Endothelial cell of umbilical vein (primary cell): ENCODE measurements around the gene RRP1B. TPM values are rescaled to one million over a fixed set of nuclear protein-coding genes. Genes with fewer than 3 reads are reported as not detected.

ENCODE experiments used
- BruUV-seq: library from RNA; stranded (reverse); fragments of 400-500 nt; replicated peaks from 2 replicates; lab custom pipeline; 2021; lab: Mats Ljungman, UMichigan
- CTCF ChIA-PET: fragments of 300-600, 350-600 bp; sonication (Branson Sonifier 250); formaldehyde crosslinking; loops from one replicate; lab custom pipeline; 2021; ENCODE audit warnings: antibody characterized with exemption, inconsistent platforms; lab: Charles Lee
- POLR2A ChIA-PET: fragments of 300-600, 350-600 bp; sonication (Branson Sonifier 250); formaldehyde crosslinking; loops from one replicate; lab custom pipeline; 2021; ENCODE audit warnings: antibody characterized with exemption, inconsistent platforms; lab: Charles Lee
- DNase-seq: peaks from one replicate; pipeline ENCODE4 v3.0.0-alpha.2; 2011; ENCODE audit warnings: low read depth, low spot score
- FAIRE-seq: peaks from 2 replicates; lab custom pipeline; 2011; peaks lifted over from hg19 to GRCh38; lab: Jason Lieb, UNC
- H2AFZ ChIP-seq: 2 replicates; pipeline ENCODE4 v1.6.0; 2012; ENCODE audit warnings: low read depth, low read length, control low read depth, inconsistent platforms
- H3K27ac ChIP-seq: 2 replicates; pipeline ENCODE4 v1.5.1; 2011; ENCODE audit warnings: low read depth, mild to moderate bottlenecking, control low read depth, low read length, moderate library complexity; ENCODE audit not compliant: insufficient read depth
- H3K27me3 ChIP-seq, 2 experiments: 2 replicates each; pipeline versions ENCODE4 v1.6.0 to v1.6.1; 2011; ENCODE audit warnings: low read length in 2 of 2, mixed read lengths in 1 of 2; ENCODE audit not compliant: control insufficient read depth in 2 of 2, insufficient read depth in 2 of 2
- H3K36me3 ChIP-seq, 2 experiments: 2 replicates in 1 of 2; 3 replicates in 1 of 2; pipeline ENCODE4 v1.5.1; 2011; ENCODE audit warnings: low read length in 2 of 2, mild to moderate bottlenecking in 1 of 2, moderate library complexity in 1 of 2; ENCODE audit not compliant: control insufficient read depth in 2 of 2, insufficient read depth in 2 of 2; ENCODE audit errors: extremely low read depth in 1 of 2
- H3K4me1 ChIP-seq: 3 replicates; pipeline ENCODE4 v1.5.1; 2011; ENCODE audit warnings: mild to moderate bottlenecking, low read length; ENCODE audit not compliant: control insufficient read depth, insufficient read depth; ENCODE audit errors: extremely low read depth
- H3K4me2 ChIP-seq: 2 replicates; pipeline ENCODE4 v1.6.1; 2011; ENCODE audit warnings: low read length, control low read depth, mixed read lengths; ENCODE audit not compliant: insufficient read depth
- H3K4me3 ChIP-seq, 3 experiments: fragments of 200-600 bp in 1 of 3; sonication (generic), shearing (Covaris generic) in 1 of 3; replicated peaks in 1 of 3; 2 replicates each; pipeline ENCODE4 v1.5.1; 2011 to 2016; ENCODE audit warnings: control low read depth in 3 of 3, low read length in 3 of 3, mild to moderate bottlenecking in 2 of 3, inconsistent platforms in 1 of 3, low read depth in 1 of 3, moderate library complexity in 1 of 3; ENCODE audit not compliant: insufficient read depth in 1 of 3
- H3K79me2 ChIP-seq: 2 replicates; pipeline ENCODE4 v1.6.0; 2012; ENCODE audit warnings: low read length, inconsistent platforms; ENCODE audit not compliant: control insufficient read depth, insufficient read depth
- H3K9ac ChIP-seq: replicated peaks from 2 replicates; pipeline ENCODE3; 2011; ENCODE audit warnings: low read length, control low read depth; ENCODE audit not compliant: insufficient read depth; ENCODE audit errors: extremely low read depth
- H3K9me1 ChIP-seq: replicated peaks from 3 replicates; pipeline ENCODE4 v1.6.0; 2011; ENCODE audit warnings: mild to moderate bottlenecking, low read length; ENCODE audit not compliant: control insufficient read depth, insufficient read depth; ENCODE audit errors: extremely low read depth
- H3K9me3 ChIP-seq: replicated peaks from 2 replicates; pipeline ENCODE4 v1.5.1; 2012; ENCODE audit warnings: low read length, inconsistent platforms; ENCODE audit not compliant: control insufficient read depth, insufficient read depth
- H4K20me1 ChIP-seq: replicated peaks from 2 replicates; pipeline ENCODE3; 2011; ENCODE audit warnings: mild to moderate bottlenecking, low read length; ENCODE audit not compliant: control insufficient read depth, insufficient read depth; ENCODE audit errors: extremely low read depth
- EZH2 ChIP-seq: IDR thresholded peaks from 2 replicates; pipeline ENCODE4 v1.6.1; 2012; ENCODE audit warnings: borderline replicate concordance, low read depth, mild to moderate bottlenecking, moderate library complexity, low read length, inconsistent platforms; ENCODE audit not compliant: severe bottlenecking
- FOS ChIP-seq: IDR thresholded peaks from 2 replicates; pipeline ENCODE4 v1.6.1; 2011; ENCODE audit warnings: mild to moderate bottlenecking, low read length, moderate library complexity, borderline replicate concordance; ENCODE audit not compliant: insufficient read depth
- GATA2 ChIP-seq: IDR thresholded peaks from 2 replicates; pipeline ENCODE4 v1.7.0; 2011; ENCODE audit warnings: low read depth, mild to moderate bottlenecking, moderate library complexity, mixed read lengths, low read length; ENCODE audit not compliant: insufficient read length, insufficient read depth
- JUN ChIP-seq: IDR thresholded peaks from 2 replicates; pipeline ENCODE4 v1.6.1; 2011; ENCODE audit warnings: borderline replicate concordance, low read depth; ENCODE audit not compliant: insufficient read length, insufficient read depth
- MYC ChIP-seq: IDR thresholded peaks from one replicate; pipeline ENCODE4 v1.6.1; 2011; ENCODE audit warnings: mild to moderate bottlenecking, low read depth, low read length
- POLR2A ChIP-seq: IDR thresholded peaks from 2 replicates; pipeline ENCODE4 v1.6.1; 2012; ENCODE audit warnings: low read depth, mild to moderate bottlenecking, control low read depth, low read length
- POLR2AphosphoS5 ChIP-seq: IDR thresholded peaks from 2 replicates; pipeline ENCODE4 v1.6.1; 2012; ENCODE audit warnings: low read depth, mild to moderate bottlenecking, control low read depth, low read length, moderate library complexity; ENCODE audit not compliant: insufficient read depth
- dilution Hi-C: fragments of 300-500 bp; cut with MboI; formaldehyde crosslinking; loops from one replicate; pipeline ENCODE4 v1.15.0; 2019; ENCODE audit warnings: low sequenced_read_pairs; ENCODE audit not compliant: extremely low pct_ligation_motif_present
- intact Hi-C: fragments of 100-400 bp; cut with micrococcal nuclease; formaldehyde crosslinking; loops from one replicate; pipeline ENCODE4 v1.10.0; 2022
- polyA plus RNA-seq, 4 experiments: library from polyadenylated mRNA; depleted of rRNA in 3 of 4; stranded (reverse) in 3 of 4; unstranded in 1 of 4; fragments of >200 nt; gene quantifications; 2 replicates each; pipeline versions ENCODE4 v1.2.1 to v1.2.3, GENCODE V29; 2011 to 2012; ENCODE audit warnings: missing spikeins in 1 of 4
- total RNA-seq: library from RNA; stranded (reverse); gene quantifications from 2 replicates; pipeline ENCODE4 v1.2.3, GENCODE V29; 2021
- TF ChIP-seq, protein P1 (sequence below), 2 donors: IDR thresholded peaks; 1 replicate in 1 of 2; 2 replicates in 1 of 2; pipeline ENCODE4 v1.5.1; 2011; ENCODE audit warnings: low read length in 2 of 2, mild to moderate bottlenecking in 2 of 2, moderate library complexity in 2 of 2, control low read depth in 1 of 2, inconsistent platforms in 1 of 2, low read depth in 1 of 2; ENCODE audit not compliant: insufficient read depth in 1 of 2; ENCODE audit errors: extremely low read depth in 1 of 2
- TF ChIP-seq, protein P2 (sequence below): IDR thresholded peaks from 2 replicates; pipeline ENCODE4 v1.6.1; 2011; ENCODE audit not compliant: insufficient read depth, insufficient read length

The RRP1B gene
- total and polyA plus RNA-seq, 2 donors (not counting 3 experiments of a cell fraction or from before 2014, with no cell fraction given): 13.0 to 39.9 TPM

DNA sequence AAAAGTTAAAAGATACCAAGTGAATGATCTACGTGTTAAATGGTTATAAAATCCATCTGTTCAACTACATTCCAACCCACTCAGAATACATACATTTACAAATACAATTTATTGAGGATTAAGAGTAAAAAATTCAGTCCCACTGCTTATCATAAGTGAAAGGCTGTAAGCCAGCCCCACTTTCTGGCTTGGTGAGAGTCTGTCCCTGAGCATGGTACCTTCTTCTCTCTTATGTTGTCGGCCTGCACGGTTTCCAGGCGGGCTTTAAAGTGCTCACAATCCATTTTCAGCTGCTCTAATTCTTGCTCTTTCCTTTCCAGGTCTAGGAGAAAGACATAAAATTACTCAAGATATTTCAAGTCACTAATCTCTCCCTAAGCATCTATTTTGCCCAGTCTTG is 15.3 kb upstream of the RRP1B start:
- no peak overlapping the region for H3K27ac ChIP-seq

More for the DNA sequence above, 15.3 kb upstream of the RRP1B start:
- no peak overlapping the region for H2AFZ ChIP-seq
- FAIRE-seq (no peak), DNase-seq (no peak)
- dilution Hi-C loops (no loop called here), intact Hi-C loops (loop anchor here (2.0 kb wide), 1 partner anchor 57 kb away; no protein-coding TSS in a partner anchor)
- BruUV-seq: no TSS peak
- H3K4me2 ChIP-seq: no peak overlapping the region
- H4K20me1 ChIP-seq: no peaks in the 10 kb centered on the region
- no peak overlapping the region for H3K4me3 ChIP-seq
- H3K9me3 ChIP-seq: no peaks in the 10 kb centered on the region
- peaks cover 14% of the 10 kb centered on the region for H3K4me1 ChIP-seq
- no peaks in the 10 kb centered on the region for H3K79me2 ChIP-seq
- POLR2A ChIA-PET: no interaction called here
- no peaks in the 10 kb centered on the region for H3K27me3 ChIP-seq
- H3K9me1 ChIP-seq: no peaks in the 10 kb centered on the region
- TF ChIP-seq, protein P1, sequence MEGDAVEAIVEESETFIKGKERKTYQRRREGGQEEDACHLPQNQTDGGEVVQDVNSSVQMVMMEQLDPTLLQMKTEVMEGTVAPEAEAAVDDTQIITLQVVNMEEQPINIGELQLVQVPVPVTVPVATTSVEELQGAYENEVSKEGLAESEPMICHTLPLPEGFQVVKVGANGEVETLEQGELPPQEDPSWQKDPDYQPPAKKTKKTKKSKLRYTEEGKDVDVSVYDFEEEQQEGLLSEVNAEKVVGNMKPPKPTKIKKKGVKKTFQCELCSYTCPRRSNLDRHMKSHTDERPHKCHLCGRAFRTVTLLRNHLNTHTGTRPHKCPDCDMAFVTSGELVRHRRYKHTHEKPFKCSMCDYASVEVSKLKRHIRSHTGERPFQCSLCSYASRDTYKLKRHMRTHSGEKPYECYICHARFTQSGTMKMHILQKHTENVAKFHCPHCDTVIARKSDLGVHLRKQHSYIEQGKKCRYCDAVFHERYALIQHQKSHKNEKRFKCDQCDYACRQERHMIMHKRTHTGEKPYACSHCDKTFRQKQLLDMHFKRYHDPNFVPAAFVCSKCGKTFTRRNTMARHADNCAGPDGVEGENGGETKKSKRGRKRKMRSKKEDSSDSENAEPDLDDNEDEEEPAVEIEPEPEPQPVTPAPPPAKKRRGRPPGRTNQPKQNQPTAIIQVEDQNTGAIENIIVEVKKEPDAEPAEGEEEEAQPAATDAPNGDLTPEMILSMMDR (IDR thresholded peaks at IDR 0.05; ENCODE audit: extremely low read depth in 1 of 2, insufficient read depth in 1 of 2, low read depth in 1 of 2, low read length in 2 of 2): no peak
- TF ChIP-seq MYC (no peak), POLR2AphosphoS5 (no peak), POLR2A (no peak), EZH2 (no peak), JUN (no peak), GATA2 (no peak), FOS (no peak)
- TF ChIP-seq, protein P2, sequence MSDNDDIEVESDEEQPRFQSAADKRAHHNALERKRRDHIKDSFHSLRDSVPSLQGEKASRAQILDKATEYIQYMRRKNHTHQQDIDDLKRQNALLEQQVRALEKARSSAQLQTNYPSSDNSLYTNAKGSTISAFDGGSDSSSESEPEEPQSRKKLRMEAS: no peak
- CTCF ChIA-PET: interaction anchor here (2.1 kb wide), 1 partner anchor 16 kb away, joined by 7 read pairs; no protein-coding TSS in a partner anchor
- no peak overlapping the region for H3K9ac ChIP-seq
- H3K36me3 ChIP-seq: no peaks in the 10 kb centered on the region
